Measurements from ENCODE around the gene PPP1CB.

PPP1CB gene

DNA sequence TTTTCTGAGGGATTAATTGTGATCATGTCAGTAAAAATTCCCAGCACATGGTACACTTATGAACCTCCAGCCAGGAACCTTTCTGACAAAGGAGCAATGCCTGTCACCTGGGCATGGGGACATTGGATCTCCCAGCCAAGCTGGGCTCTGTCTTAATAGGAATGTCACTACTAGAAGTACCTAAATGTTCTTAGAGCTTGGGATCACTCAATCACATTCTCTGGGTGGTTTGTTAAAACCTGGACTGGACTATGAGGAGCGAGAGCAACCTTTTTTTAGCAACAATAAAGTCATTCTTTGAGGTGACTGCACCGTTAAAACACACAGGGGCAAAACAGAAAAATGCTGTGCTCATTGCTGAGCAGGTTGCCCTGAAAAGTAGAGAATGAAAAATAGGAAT is 6.4 kb upstream of the PPP1CB start:
- no peak for DNase-seq

DNA sequence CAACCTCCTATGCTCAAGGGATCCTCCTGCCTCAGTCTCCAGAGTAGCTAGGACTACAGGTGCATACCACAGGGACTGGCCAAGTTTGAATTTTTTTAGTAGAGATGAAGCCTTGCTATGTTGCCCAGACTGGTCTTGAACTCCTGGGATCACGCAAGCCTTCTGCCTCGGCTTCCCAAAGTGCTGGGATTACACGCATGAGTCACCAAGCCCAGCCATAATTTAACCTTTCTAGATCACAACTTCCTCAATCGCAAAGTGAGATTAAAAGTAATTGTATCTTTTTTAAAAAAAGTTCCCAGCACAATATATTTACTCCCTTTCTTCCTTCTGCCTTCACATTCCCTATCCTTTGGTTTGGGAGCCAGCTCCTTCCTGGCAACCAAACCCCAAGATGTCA is 5.8 kb upstream of the PPP1CB start:
- DNase-seq, result no peak

DNA sequence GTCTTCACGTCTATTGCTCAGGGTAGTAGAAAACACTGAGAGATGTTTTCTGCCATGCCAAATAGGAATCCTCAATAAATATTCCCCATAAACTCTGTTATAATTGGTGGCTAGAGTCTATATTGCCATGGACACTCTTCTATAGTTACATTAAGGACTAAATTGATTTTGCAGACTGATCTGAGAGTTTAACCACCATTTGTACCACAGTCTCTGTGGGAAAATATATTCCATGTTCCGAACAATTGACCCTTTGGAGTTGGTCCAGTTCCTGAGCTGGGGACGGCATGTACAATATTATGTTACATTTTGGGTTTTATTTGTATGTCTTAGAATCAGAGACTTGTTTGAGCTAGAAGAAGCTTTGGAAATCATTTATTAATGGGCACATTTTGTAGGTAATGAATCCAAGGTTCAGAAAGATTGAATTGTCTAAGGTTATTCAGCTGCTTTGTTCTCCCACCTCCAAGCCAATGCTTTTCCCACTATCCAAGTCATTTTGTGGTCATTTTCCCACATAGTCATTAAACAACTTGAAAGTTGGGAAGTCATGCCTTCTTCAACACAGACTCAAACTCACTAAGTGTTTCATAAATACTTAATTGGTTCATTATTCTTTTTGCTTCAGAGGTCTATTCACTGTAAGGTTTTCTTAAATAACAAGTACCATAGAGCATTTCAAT is 5.1 kb upstream of the PPP1CB start:
- DNase-seq, result no peak

DNA sequence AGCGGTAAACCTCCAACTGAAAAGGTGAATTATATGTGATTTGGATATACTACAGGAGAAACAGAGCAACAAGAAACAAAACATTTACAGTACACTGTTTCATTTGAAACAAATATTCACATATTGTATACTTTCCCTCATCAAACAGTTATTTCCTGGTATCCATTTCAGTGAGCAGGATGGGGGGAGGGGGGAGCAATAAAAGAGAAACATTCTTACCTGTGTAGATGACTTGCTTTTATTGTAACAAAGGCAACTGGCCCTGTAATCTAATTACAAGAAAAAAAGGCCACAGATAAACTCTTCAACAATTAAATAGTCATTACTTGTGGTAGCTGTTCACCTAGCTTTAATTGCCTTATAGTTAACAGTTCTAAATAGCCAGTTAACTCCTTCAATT is 3.9 kb upstream of the PPP1CB start:
- DNase-seq, result no peak

DNA sequence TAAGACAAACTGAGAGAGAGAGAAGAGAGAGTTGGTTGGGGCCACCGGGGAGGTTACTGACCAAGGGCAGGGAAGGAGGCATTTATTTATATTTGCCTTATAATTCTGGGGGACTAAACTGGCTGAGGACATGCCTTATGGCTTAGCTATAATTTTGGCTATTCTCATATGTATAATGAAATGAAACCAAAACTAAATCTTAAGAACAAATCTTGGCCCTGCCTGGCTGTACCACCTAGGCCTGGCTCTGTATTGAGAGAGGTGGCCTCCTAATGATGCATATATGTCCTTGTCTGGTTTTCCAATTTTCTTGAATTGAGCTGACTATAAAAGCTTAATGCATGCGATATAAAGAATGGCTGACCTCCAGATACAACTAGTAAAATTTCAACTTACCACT is 3.5 kb upstream of the PPP1CB start:
- DNase-seq, result no peak

DNA sequence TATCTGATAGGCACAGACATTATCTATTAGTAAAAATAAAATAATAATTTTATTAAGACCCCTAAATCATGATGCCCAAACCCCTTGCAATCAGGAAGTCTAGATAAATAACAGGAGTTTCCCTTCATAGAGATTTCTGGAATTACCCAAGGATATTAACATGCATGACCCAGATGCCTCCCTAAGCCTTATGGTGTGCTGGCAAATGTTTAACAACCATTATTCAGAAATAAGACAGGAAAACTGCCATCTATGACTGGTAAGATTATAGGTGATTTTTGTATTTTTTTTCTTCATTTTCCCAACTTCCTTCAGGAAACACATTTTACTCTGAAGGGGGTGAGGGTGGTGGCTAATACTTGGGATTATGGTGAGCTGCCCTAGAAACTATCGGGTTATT is 2.7 kb upstream of the PPP1CB start:
- DNase-seq, result no peak

DNA sequence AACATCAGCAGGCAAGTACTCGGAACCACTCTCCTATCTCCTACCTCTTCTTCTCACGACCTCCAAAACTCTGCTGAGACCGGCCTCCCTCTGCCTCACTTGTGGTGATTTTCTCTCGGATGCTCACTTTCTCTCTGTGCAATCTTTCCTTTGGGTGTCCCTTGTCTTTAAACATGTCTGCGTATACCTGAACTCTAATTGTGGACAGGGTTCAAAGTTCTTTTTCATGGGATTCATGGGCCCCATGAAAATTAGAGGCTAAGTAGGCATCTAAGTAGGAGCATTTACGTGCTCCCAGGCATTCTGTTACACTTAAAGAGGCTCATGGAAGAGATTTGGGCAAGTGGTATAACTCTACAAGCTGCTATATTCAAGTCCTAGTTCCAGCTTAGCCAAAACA is 2.1 kb upstream of the PPP1CB start:
- no peak for DNase-seq

DNA sequence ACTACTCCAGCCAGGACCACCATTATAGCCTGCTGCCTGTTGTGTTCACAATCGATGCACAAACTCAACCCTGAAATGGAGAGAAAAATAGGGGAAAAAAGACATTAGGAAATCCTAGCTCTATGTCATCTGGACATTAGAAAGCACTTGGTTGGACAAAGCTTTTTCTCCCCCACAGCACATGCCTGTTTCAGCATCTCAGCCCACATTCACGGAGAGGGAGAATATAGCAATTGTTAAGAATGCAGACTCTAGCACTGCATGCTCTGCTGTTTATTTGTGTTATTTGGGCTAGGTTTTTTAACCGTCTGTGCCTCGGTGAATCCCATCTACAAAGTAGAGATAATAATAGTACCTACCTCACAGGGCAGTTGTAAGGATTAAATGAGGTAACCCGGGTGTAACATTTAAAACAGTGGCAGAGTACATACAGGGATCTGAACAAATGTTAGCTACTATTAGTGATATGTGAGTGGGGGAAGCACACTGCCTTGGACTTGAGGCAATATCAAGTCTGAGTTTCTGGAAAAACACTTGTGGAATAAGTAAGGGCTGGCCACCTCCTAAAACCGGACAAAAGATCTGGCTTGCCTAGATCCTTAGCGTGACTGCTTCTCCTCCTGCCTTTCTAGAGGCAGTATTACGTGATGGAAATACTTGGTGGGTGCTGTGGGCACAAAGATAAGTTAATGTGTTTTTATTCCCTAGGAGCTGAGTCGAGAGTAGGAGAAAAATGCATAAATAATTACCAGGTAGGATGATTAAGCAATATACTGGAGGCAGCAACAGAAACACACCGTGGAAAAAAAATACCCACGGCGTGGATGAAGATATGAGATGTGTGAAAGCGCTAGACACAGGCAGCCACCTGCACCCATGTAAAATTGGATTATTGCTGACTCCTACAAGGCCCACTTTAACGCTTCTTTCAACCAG is 1.0 kb upstream of the PPP1CB start:
- peak in 15 of 56 donors; percentile 8 to 64 (median 39) for DNase-seq

DNA sequence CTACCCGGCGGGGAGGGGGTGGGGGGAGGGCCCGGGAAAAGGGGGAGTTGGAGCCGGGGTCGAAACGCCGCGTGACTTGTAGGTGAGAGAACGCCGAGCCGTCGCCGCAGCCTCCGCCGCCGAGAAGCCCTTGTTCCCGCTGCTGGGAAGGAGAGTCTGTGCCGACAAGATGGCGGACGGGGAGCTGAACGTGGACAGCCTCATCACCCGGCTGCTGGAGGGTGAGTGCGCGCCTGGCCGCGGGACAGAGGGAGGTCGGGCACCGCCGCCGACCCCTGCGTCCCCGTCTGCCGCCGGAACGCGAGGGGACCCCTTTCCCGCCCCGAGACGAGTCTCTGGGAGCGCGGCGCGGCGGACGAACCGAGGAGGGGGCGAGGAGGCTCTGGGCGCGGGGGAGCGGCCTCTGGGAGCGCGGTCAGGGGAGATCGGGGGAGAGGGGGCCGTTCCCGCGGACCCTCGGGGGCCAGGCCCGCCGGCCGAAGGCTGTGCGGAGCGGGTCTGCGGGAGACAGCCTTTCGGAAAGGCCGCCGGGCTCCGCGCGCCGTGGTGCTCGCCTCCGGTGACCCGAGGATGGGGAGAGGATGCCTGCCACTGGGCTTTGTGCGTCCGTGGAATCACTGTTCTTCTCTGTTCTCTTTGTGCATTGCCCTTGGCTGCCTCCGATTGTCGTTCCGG is 463 bp downstream of the PPP1CB start:
- DNase-seq, result peak in 29 of 56 donors; percentile 23 to 94 (median 56)

DNA sequence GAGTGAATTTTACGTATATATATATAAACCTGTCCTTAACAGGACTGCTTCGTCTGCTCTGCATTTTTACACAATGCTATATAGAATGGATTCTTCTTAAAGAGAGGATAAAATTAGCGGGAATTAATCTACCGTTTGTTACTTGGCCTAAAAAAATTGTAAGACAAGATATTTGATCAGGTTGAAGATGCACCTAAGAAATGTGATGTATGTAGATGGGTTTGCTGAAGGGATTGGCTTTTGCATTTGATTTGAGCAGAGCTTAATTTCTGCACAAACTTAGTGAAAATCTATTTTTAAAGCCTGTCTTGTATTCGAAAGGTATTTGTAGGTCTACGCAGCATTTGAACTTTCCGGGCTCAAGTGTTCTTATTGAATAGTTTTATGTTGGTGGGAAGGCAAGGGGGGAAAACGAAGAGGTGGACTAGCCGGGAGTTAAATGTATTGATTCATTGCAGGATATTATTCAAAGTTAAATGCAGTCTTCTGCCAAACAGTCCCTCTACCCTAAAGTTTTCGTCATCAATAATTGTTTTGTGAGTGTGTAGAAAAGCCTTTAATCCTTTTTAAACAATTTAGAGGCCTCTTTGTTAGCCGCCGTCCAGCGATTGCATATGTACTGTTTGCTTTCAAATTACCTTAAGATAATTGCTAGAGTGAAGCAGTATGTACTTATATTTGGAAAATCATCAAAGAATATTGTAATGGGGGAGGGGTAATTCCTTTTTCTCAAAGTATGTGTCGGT is 1.2 kb downstream of the PPP1CB start:
- DNase-seq, result no peak

DNA sequence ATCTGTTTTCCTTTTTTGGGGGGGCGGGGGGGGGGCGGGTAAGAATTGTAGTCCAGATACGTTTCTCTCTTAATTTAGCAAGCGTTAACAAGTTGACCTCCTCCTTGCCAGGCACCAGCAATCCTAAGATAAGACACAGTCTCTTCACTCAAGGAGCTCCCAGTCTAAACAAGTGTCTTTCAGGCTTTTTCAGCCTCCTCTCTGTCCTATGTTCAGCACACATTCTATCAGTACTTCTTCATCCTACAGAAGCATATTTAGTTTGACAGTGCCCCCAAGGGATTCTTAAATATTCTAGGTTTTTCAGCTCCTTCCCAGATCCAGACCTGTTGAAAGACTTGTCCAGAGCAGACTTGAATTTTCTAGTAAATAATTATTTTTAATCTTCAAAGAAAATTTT is 2.7 kb downstream of the PPP1CB start:
- DNase-seq, result no peak

DNA sequence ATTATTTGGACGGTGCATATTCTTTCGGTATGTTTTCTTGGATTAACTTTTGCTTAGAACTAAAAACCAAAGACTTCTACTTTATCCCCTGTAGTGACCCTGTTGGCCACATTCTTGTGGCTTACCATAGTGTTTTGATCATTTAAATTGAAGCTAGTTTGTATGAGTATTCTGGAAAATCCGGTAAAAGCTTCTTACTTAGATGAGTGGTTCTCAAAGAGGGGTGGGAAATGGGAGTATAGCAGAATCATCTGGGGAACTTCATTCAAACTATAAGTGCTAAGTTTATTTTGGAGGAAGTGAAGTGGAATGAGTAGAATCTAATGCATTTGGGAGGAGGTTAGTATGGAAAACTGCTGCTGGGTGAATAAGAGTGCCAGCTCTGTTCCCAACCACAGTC is 3.8 kb downstream of the PPP1CB start:
- DNase-seq, result no peak

DNA sequence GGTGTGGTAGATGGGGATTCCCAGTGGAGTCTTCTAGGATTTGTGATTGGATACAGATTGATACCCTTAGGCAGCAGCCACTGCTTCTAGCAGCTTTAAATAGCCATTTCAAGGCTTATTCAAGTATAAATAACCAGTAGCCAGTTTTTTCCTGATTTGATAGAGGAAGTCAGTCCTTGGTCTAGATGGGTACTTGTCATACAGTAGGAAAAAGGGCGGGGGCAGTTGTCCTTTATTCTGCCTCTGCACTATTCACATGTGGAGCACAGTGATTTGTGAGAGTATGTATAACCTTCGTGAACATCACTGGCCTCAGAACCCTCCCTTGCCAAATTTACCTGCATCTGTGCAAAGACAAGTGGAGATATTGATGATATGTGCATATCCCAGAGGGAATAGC is 6.8 kb downstream of the PPP1CB start:
- DNase-seq, result no peak

DNA sequence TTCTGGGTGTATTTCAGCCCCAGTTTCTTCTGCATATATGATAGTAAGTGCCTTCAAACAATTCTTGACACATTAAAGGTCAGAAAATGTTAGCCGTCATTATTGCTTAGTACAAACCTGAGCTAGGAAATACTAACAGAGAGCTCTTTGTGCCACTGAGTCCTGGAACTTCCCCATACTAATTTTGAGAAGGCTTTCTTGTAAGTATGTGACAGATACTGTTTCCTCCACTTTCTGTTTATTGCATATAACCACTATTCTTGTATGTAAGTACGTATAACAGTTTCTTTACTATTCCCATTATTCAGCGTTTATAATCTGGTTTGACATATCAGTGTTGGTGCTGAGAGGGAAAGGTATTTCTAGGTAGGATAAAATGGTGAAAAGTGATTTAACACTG is 9.8 kb downstream of the PPP1CB start:
- DNase-seq, result no peak

DNA sequence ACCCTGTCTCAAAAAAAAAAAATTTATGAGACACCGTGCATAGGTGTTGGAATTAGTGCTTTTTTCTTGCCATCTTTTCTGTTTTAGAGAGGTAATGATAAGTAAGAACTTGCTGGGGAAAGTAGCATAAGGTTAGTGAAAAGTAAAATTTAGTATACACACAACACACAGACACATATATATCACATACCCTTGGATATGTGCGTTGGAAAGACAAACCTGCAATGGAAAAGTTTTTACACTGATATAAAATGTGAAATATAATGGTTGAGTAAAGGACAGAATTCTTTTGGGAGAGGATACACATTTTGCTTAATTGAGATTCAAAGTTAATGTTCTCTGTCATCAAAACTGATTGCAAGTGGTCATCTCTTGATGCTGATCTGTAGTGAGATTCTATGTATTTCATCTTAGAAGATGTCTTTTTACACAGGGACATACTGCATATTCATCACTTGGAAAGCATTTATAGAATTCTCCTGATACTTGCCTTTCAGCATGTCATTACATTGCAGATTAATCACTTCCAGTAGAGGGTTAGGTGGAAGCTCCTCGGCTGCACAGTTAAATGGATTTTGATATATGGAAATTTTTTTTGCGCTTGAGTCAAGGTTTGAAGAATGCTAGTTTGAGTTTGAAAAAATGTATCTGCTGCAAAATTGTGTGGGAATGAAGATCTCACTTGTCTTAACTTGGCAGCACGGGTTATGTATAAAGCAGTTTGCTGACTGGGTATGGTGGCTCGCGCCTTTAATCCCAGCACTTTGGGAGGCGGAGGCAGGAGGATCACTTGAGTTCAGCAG is 13.5 kb downstream of the PPP1CB start:
- DNase-seq, result peak in 4 of 56 donors; percentile 3 to 21 (median 16)

DNA sequence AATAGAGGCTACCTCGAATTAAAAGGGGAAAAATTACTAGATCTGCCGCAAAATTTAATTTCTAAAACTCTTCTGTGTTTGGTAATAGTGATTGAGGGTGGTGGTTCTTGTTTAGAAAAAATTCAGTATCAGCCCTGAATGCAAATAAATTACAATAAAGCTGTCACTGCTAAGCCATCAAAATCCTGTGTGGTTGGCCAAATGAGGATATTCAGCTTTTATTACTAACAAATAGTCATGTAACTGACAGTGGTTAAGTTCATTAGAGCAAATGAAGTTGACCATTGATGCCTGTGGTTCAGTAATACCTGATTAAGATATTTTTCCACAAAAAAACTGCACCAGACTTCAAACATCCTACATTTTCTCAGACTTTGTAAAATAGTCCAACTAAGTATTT is 14.4 kb downstream of the PPP1CB start:
- no peak for DNase-seq

DNA sequence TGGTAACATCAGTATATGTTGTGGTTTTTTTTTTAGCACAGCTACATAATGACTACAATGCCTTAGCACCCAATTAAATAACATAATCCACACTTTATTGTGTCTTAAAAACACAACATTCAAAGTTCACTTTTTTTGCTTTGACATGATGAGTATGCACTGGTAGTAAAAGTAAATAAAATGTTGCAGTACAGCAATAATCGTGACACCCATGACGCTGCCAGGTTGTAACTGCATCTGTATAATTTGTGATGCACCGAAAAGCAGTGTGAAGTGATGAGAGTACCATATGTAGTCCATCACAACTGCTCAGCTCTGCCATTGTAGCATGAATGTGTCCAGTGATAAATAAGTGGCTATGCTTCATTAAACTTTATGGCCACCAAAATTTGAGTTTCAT is 15.7 kb downstream of the PPP1CB start:
- no peak for DNase-seq

DNA sequence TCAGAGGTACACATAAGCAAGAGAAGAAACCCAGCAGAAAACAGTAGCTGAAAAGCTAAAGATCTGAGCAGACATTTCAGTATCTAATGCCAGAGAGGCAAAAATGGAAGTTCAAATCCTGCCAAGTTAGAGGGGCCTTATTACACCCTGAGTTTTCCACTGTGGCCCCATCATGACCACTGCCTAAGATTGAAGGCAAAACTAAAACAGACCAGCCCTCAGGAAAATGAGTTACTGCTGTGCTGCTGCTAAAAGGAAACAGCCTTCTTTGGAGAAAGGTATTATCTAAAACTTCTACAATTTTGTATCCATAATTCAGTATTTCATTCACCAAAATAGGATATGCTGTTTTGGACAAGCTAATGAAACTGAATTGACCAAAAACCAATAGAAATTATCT is 16.8 kb downstream of the PPP1CB start:
- DNase-seq, result no peak

DNA sequence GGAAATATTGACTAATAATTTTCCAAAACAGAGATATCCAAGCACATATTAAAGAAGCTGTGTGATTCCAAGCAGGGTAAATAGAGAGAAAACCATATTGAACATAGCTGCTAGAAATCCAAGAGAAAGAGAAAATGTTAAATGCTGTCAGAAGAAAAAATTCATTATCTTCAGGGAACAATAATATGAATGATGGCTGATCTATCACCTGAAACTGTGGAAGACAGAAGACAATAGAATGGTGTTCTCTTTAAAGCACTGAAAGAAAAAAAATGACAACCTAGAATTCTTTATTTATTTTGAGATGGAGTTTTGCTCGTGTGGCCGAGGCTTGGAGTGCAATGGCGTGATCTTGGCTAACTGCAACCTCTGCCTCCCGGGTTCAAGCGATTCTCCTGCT is 17.3 kb downstream of the PPP1CB start:
- no peak for DNase-seq

DNA sequence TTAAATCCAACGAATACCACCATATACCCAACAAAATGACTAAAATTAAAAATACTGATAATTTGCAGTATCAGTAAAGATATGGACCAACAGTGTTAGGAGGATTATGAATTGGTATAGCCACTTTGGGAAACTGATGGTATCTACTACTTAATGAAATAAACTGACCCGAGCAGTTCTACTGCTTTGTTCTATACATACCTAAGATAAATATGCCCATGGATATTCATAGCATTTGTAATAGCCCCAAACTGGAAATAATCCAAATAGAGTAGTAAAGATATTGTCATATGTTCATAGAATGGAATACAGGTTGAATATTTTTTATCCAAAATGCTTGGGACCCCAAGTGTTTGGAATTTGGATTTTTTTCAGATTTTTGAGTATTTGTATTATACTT is 20.7 kb downstream of the PPP1CB start:
- DNase-seq, result no peak

DNA sequence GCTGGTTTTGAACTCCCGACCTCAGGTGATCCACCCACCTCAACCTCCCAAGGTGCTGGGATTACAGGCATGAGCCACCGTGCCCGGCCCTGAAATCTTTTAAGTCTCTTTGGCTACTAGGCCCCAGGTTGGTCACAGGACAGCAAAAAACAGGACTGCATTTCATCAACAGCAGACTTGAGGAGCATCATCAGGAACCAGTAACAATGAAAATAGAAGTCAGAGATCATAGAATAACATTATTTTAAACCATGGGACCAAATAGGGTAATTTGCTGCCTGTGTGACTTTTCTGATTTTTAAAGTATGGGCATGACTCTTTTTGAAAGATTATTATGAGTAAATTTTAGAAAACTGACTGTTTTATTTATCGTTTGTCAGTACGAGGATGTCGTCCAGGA is 24.8 kb downstream of the PPP1CB start:
- no peak for DNase-seq

All from nucleus accumbens (tissue), 56 donors.